Measurements from ENCODE around the gene RMI2.

Gene RMI2

DNA sequence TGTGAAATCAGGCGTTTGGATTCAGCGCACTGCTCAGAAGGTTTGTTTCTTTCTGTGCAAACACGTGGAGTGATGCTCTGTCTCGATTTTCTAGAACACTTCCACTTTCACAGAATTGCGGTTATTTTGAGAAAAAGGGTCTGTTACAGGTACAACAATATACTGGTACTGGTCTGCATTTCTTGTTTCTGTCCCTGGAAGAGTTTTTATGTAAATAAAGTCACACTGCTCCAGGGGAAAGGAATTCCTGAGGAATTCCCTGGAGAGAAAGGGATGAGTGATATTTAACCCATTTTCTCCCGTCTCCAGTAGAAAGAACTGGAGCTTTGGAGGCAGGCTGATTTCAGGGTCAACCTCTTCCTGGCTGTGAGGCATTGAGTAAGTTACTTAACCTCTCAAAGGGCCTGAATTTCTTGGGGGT lies 16.2 kb upstream of the RMI2 start:
- DNase-seq = peak; percentile 58

DNA sequence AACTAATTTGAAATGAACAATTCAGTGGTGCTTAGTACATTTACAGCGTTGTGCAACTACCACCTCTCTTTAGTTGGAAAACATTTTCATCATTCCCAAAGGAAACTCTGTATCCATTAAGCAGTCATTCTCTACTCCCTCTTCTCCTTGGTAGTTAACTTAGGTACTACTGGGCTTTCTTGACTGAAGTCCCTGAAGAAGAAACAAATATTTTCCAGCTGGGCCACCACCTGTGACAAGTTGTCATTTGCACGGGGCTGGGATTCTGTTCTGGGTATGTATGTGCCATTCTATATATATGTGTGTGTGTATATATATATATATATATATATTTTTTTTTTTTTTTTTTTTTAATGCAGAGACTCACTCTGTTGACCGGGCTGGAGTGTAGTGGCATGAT lies 15.4 kb upstream of the RMI2 start:
- no peak for DNase-seq

DNA sequence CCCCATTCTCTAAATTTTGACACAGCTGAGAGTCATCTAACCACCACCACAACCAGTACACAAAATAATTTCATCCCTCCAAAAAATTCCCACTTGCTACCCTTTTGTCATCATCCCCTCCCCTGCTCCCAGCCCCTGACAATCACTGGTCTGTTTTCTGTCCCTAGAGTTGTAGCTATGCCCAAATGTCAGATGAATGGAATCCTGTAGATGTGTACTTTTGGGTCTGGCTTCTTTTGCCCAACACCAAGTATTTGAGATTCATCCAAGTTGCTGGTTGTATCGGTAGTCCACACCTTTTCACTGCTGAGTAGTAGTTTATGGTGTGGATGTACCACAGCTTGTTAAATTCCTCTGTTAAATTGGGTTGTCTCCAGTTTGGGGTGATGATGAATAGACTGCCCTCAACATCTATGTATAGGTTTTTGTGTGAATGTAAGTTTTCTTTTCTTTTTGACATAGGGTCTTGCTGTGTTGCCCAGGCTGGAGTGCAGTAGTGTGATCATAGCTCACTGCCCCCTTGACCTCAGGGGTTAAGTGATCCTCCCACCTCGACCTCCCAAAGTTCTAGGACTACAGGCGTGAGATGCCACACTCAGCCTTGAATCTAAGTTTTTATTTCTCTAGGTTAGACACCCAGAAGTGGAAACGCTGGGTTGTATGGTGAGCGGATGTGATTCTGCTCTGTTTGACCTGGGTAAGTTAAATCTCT lies 14.6 kb upstream of the RMI2 start:
- DNase-seq = no peak

DNA sequence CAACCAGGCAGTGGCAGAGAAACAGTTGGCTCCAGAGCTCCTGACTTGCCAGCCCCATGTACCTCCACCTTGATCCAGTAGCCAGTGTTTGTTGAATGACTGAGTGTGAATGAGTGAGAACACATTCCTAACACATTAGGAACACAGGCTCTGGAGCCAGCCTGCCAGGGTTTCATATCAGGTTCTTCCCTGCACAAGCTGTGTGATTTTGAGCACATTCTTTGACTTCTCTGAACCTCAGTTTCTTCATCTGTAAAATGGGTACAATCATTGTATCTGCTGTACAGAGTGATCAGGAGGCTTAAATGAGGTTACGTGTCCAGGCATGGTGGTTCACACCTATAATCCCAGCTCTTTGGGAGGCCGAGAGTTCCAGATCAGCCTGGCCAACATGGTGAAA lies 13.3 kb upstream of the RMI2 start:
- no peak for DNase-seq

DNA sequence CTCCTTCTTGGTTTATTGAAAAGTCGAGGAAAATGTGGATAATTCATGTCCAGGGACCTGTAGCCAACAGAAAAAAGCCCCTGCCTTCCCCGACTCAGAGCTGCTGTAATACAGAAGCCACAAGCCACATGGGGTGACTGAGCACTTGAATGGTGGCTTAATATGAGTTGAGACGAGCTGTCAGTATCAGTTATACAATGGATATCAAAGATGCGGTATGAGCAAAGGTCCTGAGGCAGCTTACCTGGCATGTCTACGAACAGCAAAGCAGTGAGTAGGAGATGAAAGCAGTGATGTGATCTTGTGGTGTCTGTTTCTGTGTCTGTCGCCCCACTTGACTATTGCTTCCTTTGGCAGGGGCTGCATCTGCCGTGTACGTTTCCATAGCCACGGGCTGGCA lies 12.2 kb upstream of the RMI2 start:
- no peak for DNase-seq

DNA sequence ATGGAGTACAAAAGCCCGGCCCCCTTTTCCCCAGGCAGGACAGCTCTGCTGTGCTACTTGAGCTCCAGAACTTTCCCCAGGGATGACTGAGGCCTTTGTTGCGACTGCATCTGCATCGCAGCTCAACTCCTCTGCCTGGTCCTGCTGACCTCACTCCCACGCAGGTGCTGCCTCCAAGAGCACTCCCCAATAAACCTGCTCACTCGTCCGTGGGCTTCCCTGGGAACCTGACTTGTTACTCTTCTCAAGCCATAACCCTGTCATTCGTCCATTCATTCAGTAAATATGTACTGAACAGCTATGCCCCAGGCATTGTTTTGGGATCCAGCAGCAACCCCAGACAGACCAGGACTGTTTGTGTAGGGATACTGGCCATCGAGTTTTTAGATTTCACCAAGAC lies 11.6 kb upstream of the RMI2 start:
- no peak for DNase-seq

DNA sequence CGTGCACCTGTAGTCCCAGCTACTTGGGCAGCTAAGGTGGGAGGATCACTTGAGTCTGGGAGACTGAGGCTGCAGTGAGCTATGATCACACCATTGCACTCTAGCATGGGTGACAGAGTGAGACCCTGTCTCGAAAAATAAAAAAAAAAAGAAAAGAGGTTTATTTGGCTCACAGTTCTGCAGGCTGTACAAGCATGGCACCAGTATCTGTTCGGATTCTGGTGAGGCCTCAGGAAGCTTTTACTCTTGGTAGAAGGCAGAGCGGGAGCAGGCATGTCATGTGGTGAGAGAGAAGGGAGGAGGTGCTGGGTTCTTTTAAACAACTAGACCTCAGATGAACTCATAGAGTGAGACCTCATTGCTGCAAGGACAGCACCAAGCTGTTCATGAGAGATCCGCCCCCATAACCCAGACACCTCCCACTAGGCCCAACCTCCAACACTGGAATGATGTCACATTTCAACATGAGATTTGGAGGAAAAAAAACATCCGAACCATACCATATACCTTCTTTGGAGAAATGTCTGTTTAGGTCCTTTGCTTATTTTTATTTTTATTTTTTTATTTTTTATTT lies 10.3 kb upstream of the RMI2 start:
- DNase-seq = no peak

DNA sequence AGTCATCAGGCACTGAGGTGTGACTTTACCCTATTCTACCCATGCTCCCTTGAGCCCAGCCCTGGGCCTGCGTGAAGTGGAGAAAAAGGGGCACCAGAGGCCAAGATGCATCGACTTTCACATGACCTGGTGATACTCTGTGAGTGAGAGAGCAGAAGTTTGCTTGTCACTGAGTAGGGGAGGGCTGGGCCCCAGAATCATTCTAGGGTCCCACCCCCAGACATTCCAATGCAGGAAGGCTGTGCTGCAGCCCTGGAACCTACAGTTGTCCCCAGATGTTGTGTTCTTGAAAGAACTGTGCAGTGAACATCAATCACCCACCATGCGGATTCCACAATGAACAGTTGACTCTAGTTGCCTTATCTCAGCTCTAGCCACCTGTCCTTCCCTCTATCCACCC lies 6.2 kb upstream of the RMI2 start:
- no peak for DNase-seq

DNA sequence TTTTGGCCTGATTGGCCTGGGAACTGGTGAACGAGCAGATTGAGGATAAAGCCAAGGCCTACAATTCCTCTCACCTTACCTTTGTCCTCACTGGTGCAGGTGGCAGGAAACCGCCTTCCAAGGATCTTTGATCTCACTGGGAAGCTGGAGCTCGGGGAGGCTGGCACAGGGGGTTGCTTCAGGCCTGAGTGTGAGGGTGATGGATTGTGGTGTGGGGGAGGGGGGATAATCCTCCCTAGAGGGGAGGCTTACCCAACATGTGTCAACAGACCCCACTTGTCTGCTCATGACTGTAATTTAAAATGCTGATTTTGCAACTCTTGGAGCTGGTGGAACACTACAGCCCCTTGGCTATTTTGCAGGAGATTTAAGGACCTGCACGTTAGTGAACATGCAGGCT lies 4.5 kb upstream of the RMI2 start:
- no peak for DNase-seq

DNA sequence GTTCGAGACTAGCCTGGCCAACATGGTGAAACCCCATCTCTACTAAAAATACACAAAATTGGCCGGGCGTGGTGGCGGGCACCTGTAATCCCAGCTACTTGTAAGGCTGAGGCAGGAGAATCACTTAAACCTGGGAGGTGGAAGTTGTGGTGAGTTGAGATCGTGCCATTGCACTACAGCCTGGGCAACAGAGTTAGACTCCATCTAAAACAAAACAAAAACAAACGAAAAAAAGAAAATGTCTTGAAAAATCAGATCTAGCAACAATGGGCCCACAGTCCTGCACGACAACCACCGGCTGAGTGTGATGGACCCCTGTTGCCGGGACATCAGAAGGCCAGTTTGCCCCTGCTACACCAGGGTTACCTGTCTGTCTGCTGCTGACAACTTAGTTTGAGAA lies 3.9 kb upstream of the RMI2 start:
- DNase-seq = no peak

DNA sequence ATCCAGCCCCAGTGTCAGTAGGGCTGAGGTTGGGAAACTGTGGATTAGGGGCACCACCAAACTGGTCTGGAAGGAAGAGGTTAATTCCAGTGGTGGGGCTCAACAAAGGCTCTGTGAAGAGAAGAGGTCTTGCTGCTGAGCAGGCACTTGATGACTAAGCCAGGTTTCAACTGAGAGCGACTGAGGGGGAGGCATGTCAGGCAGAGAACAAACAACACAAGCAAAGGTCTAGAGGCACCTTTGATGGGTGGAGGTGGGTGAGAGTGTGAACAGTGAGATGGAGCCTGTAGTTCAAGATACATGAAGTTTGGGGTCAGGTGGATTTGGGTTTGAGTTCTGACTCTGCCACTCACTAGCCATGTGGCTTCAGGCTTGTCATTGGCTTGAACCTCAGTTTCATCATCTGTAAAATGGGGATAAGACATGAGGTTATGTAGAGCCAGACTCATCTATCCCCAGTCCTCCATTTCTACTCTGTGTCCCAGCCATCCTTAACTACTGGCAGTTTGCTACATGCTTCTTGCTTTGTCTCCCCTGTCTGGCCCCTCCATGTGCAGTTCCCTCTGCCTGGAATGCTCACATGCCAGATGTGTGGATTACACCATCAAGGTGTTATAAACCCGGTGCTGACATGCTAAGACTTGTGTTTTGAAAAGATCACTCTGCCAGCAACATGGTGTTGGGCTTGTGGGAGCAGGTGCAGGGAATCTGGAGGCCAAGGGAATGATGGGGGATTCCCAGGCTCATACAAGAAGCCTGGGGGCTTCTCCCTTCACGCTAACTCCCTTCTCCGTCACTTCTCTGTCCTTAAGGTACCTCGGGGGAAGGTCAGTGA lies 3.0 kb upstream of the RMI2 start:
- DNase-seq = no peak

DNA sequence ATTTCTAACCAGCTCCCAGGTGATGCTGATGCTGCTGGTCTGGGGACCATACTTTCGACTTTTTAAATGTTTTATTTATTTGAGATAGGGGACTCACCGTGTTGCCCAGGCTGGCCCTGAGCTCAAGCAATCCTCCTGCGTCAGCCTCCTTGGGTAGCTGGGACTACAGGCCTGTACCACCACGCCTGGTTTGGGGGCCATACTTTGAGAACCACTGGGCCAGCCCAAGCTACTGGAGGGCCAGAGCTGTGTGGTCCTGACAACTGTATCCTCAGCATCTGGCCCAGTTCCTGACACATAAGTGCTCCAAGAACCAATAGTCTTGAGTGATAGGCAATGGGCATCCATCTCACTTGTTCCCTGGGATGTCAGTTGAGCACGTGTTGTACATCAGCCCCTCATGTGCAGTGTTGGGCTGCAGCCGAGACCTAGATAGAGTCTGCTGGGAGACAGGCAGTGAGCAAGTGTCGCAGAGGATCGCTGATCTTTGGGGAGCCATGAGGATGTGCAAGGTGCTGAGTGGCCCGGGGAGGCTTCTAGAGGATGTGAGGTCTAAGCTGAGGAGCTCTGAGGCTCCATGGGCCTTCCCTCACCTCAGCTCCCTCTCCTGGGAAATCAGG lies 1.6 kb downstream of the RMI2 start:
- DNase-seq = no peak

DNA sequence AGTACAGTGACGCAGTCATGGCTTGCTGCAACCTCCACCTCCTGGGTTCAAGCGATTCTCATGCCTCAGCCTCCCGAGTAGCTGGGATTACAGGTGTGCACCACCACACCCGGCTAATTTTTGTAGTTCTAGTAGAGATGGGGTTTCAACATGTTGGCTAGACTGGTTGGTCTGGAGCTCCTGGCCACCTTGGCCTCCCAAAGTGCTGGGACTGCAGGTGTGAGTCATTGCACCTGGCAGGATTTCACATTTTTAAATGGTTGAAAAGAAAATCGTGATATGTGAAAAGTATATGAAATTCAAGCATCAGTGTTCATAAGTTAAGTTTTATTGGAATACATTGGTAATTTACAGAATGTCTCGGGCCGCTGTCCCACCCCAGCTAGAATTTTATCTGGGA lies 2.6 kb downstream of the RMI2 start:
- DNase-seq = no peak

DNA sequence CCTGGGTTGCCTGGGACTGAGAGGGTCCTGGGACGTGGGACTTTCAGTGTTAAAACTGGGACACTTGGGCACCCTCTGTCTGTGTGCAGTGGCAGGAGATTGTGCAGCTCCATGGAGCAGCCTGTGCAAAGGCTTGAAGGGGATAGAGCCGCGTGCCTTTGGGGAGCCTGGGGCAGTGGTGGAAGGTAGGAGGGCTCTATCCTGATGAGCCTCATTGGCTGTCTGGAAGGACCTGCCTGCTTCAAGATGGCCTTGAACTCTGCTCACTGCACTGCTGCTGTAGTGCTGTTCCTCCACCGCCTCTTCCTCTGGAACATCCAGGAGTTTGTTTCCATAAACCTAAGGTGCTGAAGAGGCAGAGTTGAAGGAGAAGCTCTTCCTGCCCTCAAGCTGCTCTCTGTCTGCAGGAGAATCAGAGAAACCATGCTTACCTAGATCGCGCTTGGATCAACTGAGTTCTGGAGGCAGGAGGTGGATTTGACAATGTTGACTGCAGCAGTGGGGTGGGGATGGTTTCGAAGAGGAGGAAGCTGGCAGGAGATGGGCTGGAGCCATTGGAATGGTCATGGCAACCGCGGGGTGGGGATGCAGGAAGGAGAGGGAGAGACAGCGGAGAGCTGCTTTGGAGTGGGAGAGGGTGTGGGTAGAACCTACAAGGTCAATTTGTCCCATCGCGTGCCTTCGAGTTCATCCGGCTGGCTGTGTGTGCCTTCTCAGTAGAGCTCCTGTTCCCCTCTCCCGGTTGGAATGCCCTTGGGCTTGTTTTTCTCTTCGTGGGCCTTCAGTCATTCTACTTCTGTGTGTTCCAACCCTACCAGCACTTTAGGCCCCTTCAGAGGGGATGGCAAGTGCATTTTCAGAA lies 3.7 kb downstream of the RMI2 start:
- no peak for DNase-seq

DNA sequence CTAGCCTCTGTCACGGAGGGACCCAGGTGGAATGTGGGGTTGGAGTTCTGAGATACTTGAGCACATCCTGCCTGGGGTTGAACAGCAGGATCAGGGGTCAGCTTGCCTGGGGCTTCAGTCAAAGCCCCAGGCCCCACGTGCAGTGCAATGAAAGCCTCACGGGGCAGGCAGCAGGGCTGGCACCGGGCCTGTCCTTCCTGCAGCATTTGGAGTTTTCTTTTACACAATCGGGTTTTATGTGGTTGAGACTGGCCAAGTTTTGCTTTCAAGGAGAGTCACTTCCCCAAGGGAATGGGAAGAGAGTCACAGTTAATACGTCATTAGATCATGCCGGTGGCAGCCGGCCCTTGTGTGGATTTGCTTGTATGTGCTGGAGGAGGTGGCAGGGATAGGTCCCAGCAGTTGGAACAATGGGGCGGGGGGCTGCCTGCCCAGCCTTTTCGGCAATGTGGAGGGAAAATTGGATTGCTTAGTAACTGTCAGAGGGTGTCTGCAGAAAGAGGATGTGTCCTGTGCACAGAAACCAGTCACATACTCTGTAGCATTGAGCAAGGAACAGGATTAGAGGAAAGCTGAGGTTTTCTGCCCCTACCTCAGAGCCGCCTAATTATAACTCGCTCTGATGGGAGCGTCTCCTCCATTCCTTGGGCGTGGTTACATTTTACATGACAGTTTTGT lies 4.5 kb downstream of the RMI2 start:
- DNase-seq = no peak

DNA sequence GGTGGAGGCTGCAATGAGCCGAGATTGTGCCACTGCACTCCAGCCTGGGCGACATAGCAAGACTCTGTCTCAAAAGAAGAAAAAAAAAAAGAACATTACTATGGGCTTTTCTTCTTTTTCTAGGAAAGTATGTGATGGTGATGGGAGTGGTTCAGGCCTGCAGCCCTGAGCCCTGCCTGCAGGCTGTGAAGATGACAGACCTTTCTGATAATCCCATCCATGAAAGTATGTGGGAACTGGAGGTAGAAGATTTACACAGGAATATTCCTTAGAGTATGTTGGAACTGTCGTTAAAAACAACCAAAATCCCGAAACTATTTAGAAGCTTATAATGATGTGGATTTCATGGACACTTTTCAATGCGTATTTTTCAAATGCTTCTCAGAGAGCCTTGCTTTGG lies 5.3 kb downstream of the RMI2 start:
- no peak for DNase-seq

DNA sequence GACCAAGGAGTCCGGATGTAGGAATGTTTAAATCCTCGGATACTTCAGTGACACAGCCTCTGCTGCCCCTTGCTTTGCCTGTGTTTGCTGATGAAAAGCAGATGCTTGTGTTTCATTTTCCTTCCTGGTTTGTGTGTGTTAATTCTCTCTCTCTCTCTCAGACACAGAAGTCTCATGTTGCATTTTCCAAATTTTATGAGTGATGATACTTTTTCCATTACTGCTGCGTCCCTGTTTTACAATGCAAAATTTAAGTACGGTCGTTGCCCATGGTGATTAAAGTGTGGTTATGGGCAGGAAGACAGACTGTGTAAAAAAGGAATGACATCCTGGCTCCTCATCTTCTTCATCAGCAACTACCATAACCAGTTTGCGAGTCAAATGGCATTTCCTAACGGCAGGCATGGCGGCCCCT lies 5.7 kb downstream of the RMI2 start:
- DNase-seq = no peak

DNA sequence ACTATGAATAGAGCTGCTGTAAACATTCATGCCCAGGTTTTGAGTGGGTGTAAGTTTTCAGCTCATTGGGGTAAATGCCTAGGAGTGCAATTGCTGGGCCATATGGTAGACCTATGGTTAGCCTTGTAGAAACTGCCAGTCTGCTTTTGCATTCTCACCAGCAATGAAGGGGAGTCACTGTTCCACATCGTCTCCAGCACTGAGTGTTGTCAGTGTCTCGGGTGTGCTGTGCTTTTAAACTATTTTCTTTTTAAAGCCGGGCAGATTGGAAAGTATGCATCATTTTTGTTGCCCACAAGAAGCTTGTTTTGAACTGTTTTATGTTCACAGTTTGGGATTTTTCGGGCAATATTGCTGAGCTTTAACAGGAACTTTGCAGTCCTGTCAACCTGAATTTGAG lies 7.9 kb downstream of the RMI2 start:
- no peak for DNase-seq

DNA sequence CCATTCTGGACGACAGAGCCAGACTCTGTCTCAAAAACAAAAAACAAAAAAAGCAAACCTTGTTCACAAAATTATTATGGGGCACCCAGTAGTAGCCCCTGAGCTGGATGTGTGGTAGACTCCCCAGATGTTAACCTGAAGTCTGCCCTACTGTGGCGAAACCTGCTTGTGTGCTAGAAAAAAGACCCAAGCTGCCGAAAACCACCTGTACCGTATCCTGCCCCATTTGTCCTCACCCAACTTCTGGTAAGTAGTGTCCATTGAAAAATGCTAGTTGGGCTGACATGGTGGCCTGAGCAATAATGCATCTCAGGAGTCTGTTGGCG lies 9.1 kb downstream of the RMI2 start:
- no peak for DNase-seq

DNA sequence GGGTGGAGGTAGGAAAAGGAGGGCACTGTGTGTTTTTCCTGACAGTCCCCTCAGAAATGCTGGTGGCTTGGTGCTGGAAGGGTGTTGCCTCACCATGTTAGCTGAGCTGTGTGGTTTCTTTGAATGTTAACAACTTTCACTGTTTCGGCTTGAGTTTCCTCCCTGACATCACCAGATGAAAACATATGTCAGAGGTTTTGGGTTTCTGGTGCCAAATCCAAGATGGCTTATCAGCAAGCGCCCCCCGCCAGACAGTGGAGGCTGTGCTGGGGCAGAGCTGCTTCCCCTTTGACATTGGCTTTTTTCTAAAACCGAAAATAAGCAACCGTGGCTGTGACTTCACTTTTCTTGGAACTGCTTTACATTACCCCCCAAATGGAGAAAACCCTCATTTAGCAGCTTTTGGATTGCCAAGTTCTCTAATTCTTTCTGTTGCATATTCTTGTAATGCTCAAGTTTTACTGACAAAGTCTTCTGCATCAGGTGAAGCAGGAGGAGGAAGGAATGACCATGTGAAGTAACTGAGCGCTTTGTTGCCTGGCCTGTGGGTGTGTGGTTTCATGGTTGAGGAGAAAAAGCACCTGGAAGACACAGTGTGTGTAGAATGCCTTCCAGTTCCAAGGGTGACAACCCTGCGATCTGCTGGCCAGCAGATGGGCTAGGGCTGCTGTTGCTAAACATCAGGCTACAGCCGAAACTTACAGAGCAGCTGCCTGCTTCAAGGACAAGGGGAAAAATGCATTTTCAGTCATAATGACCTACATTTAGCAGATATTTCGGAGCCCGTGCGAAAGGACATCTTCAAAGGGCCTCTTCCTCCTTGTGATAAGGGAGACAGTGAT lies 9.7 kb downstream of the RMI2 start:
- no peak for DNase-seq

DNA sequence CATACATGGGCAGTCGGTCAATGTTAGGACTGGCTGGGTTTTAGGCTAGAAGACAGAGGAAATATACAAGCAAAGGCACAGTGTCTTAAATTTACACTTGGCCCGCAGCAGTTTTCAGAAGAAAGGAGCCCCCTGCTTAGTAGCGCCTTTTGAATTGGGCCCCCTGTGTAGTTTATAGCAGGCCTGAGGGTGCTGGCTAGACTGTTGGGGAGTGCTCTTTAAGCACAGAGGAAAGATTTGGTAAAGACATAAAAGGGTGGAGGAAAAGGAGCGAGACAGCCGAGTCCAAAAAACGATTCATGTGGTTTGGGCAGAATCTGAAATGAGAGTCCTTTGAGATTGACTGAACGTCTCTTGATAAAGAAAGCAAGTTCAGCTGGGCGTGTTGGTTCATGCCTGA lies 10.6 kb downstream of the RMI2 start:
- no peak for DNase-seq
